ENCODE data around the gene EIF4H. TPM values are rescaled to one million over a fixed set of nuclear protein-coding genes. Genes with fewer than 3 reads are reported as not detected.
A peak's percentile ranks its signal among the peaks of the same experiment; 100 is the strongest.

The EIF4H gene
- total RNA-seq, 1 experiment from 2014 or later, result 318 TPM

- no TSS peak for BruUV-seq (replicated peaks)
- POLR2A ChIA-PET, result no interaction called here
- no peaks in the 10 kb centered on the region for H3K27me3 ChIP-seq (ENCODE audit: control insufficient read depth, insufficient read depth, low read length)
- intact Hi-C loops (cut with micrococcal nuclease; ENCODE audit: unreplicated experiment) (loop anchor here (5.0 kb wide), 1 partner anchor 321 kb away; no protein-coding TSS in a partner anchor), in situ Hi-C loops (cut with HindIII; ENCODE audit: low pct_unique_long_range_greater_than_20kb, low sequenced_read_pairs) (no loop called here)
- H3K4me1 ChIP-seq (ENCODE audit: control insufficient read depth, insufficient read depth, low read length), result peaks cover 16% of the 10 kb centered on the region
- DNase-seq (ENCODE audit: low read depth, low spot score) (no peak), ATAC-seq (peak; percentile 39; the same call in 1 of the 2 replicates)
- no peaks in the 10 kb centered on the region for H3K9me3 ChIP-seq (ENCODE audit: control insufficient read depth, insufficient read depth, low read depth, low read length)
- TF ChIP-seq TCF7L2 (IDR thresholded peaks at IDR 0.05; ENCODE audit: low read depth, low read length) (no peak), REST (IDR thresholded peaks at IDR 0.05; ENCODE audit: insufficient read depth in 1 of 2, low read depth in 2 of 2, low read length in 1 of 2) (no peak), CTCF (IDR thresholded peaks at IDR 0.05) (no peak), POLR2AphosphoS5 (IDR thresholded peaks at IDR 0.05; ENCODE audit: low read depth, low read length) (no peak), SIN3A (IDR thresholded peaks at IDR 0.05; ENCODE audit: borderline replicate concordance, insufficient read depth, low read depth, low read length) (no peak)
- CTCF ChIA-PET, result interaction anchor here (0.5 to 0.6 kb wide), 2 partner anchors 13 to 121 kb away, joined by 9 to 10 read pairs; no protein-coding TSS in a partner anchor
- H3K36me3 ChIP-seq (ENCODE audit: control insufficient read depth, insufficient read depth, low read length), result peaks cover 25% of the 10 kb centered on the region
- no peak overlapping the region for H3K4me3 ChIP-seq (ENCODE audit: low read depth in 2 of 2, low read length in 2 of 2)
- no peak overlapping the region for H3K27ac ChIP-seq (ENCODE audit: low read length)
Measured at GRCh38 chr7:74187915-74188675, 13.9 kb downstream of the EIF4H start.

- TF ChIP-seq POLR2AphosphoS5 (IDR thresholded peaks at IDR 0.05; ENCODE audit: low read depth, low read length) (no peak), CTCF (IDR thresholded peaks at IDR 0.05) (no peak), REST (IDR thresholded peaks at IDR 0.05; ENCODE audit: insufficient read depth in 1 of 2, low read depth in 2 of 2, low read length in 1 of 2) (no peak), TCF7L2 (IDR thresholded peaks at IDR 0.05; ENCODE audit: low read depth, low read length) (no peak), SIN3A (IDR thresholded peaks at IDR 0.05; ENCODE audit: borderline replicate concordance, insufficient read depth, low read depth, low read length) (no peak)
- POLR2A ChIA-PET, result no interaction called here
Measured at GRCh38 chr7:74190259-74190658, 16.1 kb downstream of the EIF4H start.

More at GRCh38 chr7:74190259-74190658, 16.1 kb downstream of the EIF4H start:
- CTCF ChIA-PET, result no interaction called here
- DNase-seq (ENCODE audit: low read depth, low spot score) (no peak), ATAC-seq (no peak)
- peaks cover 4% of the 10 kb centered on the region; the same call in 1 of the 2 replicates for H3K4me1 ChIP-seq (ENCODE audit: control insufficient read depth, insufficient read depth, low read length)
- intact Hi-C loops (cut with micrococcal nuclease; ENCODE audit: unreplicated experiment), result no loop called here
- in situ Hi-C loops (cut with HindIII; ENCODE audit: low pct_unique_long_range_greater_than_20kb, low sequenced_read_pairs), result no loop called here
- BruUV-seq (replicated peaks), result no TSS peak
- no peak overlapping the region for H3K4me3 ChIP-seq (ENCODE audit: low read depth in 2 of 2, low read length in 2 of 2)
- H3K9me3 ChIP-seq (ENCODE audit: control insufficient read depth, insufficient read depth, low read depth, low read length), result no peaks in the 10 kb centered on the region
- H3K27ac ChIP-seq (ENCODE audit: low read length), result no peak overlapping the region
- H3K27me3 ChIP-seq (ENCODE audit: control insufficient read depth, insufficient read depth, low read length), result no peaks in the 10 kb centered on the region
- H3K36me3 ChIP-seq (ENCODE audit: control insufficient read depth, insufficient read depth, low read length), result peaks cover 42% of the 10 kb centered on the region

Measured in Panc1 (cell line).